H9 (cell line): ENCODE data around the gene CHMP6. TPM values are rescaled to one million over a fixed set of nuclear protein-coding genes. Genes with fewer than 3 reads are reported as not detected.

ENCODE experiments used
- DNase-seq: peaks from one replicate; pipeline ENCODE4 v3.0.0-alpha.2; 2017
- H2AFZ ChIP-seq: one replicate; pipeline ENCODE4 v1.6.1; 2013; ENCODE audit warnings: mild to moderate bottlenecking, low read length, control low read depth, moderate library complexity
- H2AK5ac ChIP-seq: 2 replicates; pipeline ENCODE4 v1.6.1; 2013; ENCODE audit warnings: low read length, control low read depth, mixed read lengths; ENCODE audit not compliant: insufficient read length
- H2BK120ac ChIP-seq: one replicate; pipeline ENCODE4 v1.6.1; 2013; ENCODE audit warnings: low read depth, mild to moderate bottlenecking, low read length, control low read depth, inconsistent platforms; ENCODE audit not compliant: poor library complexity, severe bottlenecking
- H2BK12ac ChIP-seq: 2 replicates; pipeline ENCODE4 v1.6.1; 2013; ENCODE audit warnings: low read length, control low read depth, mixed read lengths, low read depth; ENCODE audit not compliant: insufficient read length
- H2BK15ac ChIP-seq: 2 replicates; pipeline ENCODE4 v1.6.1; 2013; ENCODE audit warnings: low read depth, low read length, control low read depth
- H2BK20ac ChIP-seq: one replicate; pipeline ENCODE4 v1.6.1; 2013; ENCODE audit warnings: low read depth, mild to moderate bottlenecking, low read length, control low read depth, inconsistent platforms; ENCODE audit not compliant: poor library complexity, severe bottlenecking
- H2BK5ac ChIP-seq: 2 replicates; pipeline ENCODE4 v1.6.1; 2013; ENCODE audit warnings: low read length, control low read depth, mixed read lengths; ENCODE audit not compliant: insufficient read length
- H3K14ac ChIP-seq: 2 replicates; pipeline ENCODE4 v1.6.1; 2013; ENCODE audit warnings: low read length, control low read depth; ENCODE audit not compliant: insufficient read depth
- H3K18ac ChIP-seq: 2 replicates; pipeline ENCODE4 v1.6.1; 2013; ENCODE audit warnings: low read depth, mild to moderate bottlenecking, mixed read lengths, low read length, control low read depth; ENCODE audit not compliant: insufficient read length
- H3K23ac ChIP-seq: 2 replicates; pipeline ENCODE4 v1.6.1; 2013; ENCODE audit warnings: low read length, control low read depth, mixed read lengths, low read depth; ENCODE audit not compliant: insufficient read length
- H3K23me2 ChIP-seq: 2 replicates; pipeline ENCODE4 v1.6.1; 2013; ENCODE audit warnings: low read depth, mild to moderate bottlenecking, mixed read lengths, low read length, control low read depth; ENCODE audit not compliant: insufficient read length, poor library complexity, severe bottlenecking
- H3K27ac ChIP-seq: 2 replicates; pipeline ENCODE4 v1.5.1; 2013; ENCODE audit warnings: low read length, control low read depth, mixed read lengths, low read depth; ENCODE audit not compliant: insufficient read length
- H3K27me3 ChIP-seq: 2 replicates; pipeline ENCODE4 v1.6.1; 2013; ENCODE audit warnings: low read length, control low read depth, inconsistent platforms; ENCODE audit not compliant: insufficient read depth
- H3K4ac ChIP-seq: 2 replicates; pipeline ENCODE4 v1.6.1; 2013; ENCODE audit warnings: low read depth, mild to moderate bottlenecking, control low read depth, inconsistent platforms, low read length, moderate library complexity
- H3K4me1 ChIP-seq: 2 replicates; pipeline ENCODE4 v1.6.1; 2013; ENCODE audit warnings: low read length, control low read depth, inconsistent platforms; ENCODE audit not compliant: insufficient read depth
- H3K4me2 ChIP-seq: 2 replicates; pipeline ENCODE4 v1.6.1; 2013; ENCODE audit warnings: low read length, control low read depth, mixed read lengths; ENCODE audit not compliant: insufficient read length, insufficient read depth
- H3K56ac ChIP-seq: 2 replicates; pipeline ENCODE4 v1.6.1; 2013; ENCODE audit warnings: low read depth, mild to moderate bottlenecking, mixed read lengths, low read length, control low read depth; ENCODE audit not compliant: insufficient read length
- H3K79me1 ChIP-seq: 2 replicates; pipeline ENCODE4 v1.6.1; 2013; ENCODE audit warnings: low read depth, mild to moderate bottlenecking, moderate library complexity, low read length, control low read depth, inconsistent platforms; ENCODE audit not compliant: insufficient read depth, poor library complexity, severe bottlenecking
- H3K79me2 ChIP-seq: 2 replicates; pipeline ENCODE4 v1.6.1; 2013; ENCODE audit warnings: low read length, control low read depth, inconsistent platforms; ENCODE audit not compliant: insufficient read depth
- H3K9ac ChIP-seq: 2 replicates; pipeline ENCODE4 v1.6.1; 2013; ENCODE audit warnings: low read length, control low read depth, mixed read lengths; ENCODE audit not compliant: insufficient read length; ENCODE audit errors: extremely low read depth
- H3K9me3 ChIP-seq: one replicate; pipeline ENCODE4 v1.6.1; 2013; ENCODE audit warnings: low read depth, low read length, inconsistent platforms; ENCODE audit not compliant: control insufficient read depth
- H3T11ph ChIP-seq: one replicate; pipeline ENCODE4 v1.6.1; 2013; ENCODE audit warnings: mild to moderate bottlenecking, low read length, control low read depth, inconsistent platforms
- H4K20me1 ChIP-seq: one replicate; pipeline ENCODE4 v1.6.1; 2013; ENCODE audit not compliant: control insufficient read depth, insufficient read length, insufficient read depth
- H4K5ac ChIP-seq: 2 replicates; pipeline ENCODE4 v1.6.1; 2013; ENCODE audit warnings: low read depth, mild to moderate bottlenecking, mixed read lengths, low read length, control low read depth; ENCODE audit not compliant: insufficient read length
- H4K8ac ChIP-seq: replicated peaks from 2 replicates; pipeline ENCODE4 v1.6.1; 2013; ENCODE audit warnings: low read length, control low read depth, mixed read lengths, low read depth; ENCODE audit not compliant: insufficient read length
- H4K91ac ChIP-seq: 2 replicates; pipeline ENCODE4 v1.6.1; 2013; ENCODE audit warnings: low read depth, mild to moderate bottlenecking, moderate library complexity, mixed read lengths, low read length, control low read depth; ENCODE audit not compliant: insufficient read length
- H3K27ac Mint-ChIP-seq, 3 experiments: 2 replicates in 2 of 3; 3 replicates in 1 of 3; pipeline ENCODE4 v1.8.0; 2020 to 2021; ENCODE audit warnings: mixed read lengths in 3 of 3, mild to moderate bottlenecking in 1 of 3, moderate library complexity in 1 of 3
- H3K27me3 Mint-ChIP-seq: 2 replicates; pipeline ENCODE4 v1.8.0; 2021; ENCODE audit warnings: low read depth, mild to moderate bottlenecking, moderate library complexity, mixed read lengths
- H3K36me3 Mint-ChIP-seq, 3 experiments: 2 replicates in 2 of 3; 3 replicates in 1 of 3; pipeline ENCODE4 v1.8.0; 2020 to 2021; ENCODE audit warnings: low read depth in 3 of 3, mixed read lengths in 3 of 3; ENCODE audit not compliant: insufficient read depth in 1 of 3
- H3K4me1 Mint-ChIP-seq, 2 experiments: 2 replicates each; pipeline ENCODE4 v1.8.0; 2020; ENCODE audit warnings: mixed read lengths in 2 of 2
- H3K4me3 Mint-ChIP-seq, 2 experiments: 2 replicates in 1 of 2; 3 replicates in 1 of 2; pipeline ENCODE4 v1.8.0; 2020 to 2021; ENCODE audit warnings: mild to moderate bottlenecking in 2 of 2, mixed read lengths in 2 of 2, moderate library complexity in 1 of 2
- H3K9me3 Mint-ChIP-seq, 2 experiments: 2 replicates in 1 of 2; 3 replicates in 1 of 2; pipeline ENCODE4 v1.8.0; 2020; ENCODE audit warnings: mild to moderate bottlenecking in 2 of 2, mixed read lengths in 2 of 2, moderate library complexity in 1 of 2
- WGBS: extraction: QIAGEN DNeasy Blood & Tissue Kit; methylation state at CpG from one replicate; pipeline ENCODE4 v1.1.7; 2013; ENCODE audit warnings: missing lambda C conversion rate, low lambda C conversion rate, mixed read lengths; ENCODE audit not compliant: insufficient read length; ENCODE audit errors: extremely low coverage; 5-methylcytosine and 5-hydroxymethylcytosine counted together
- long read RNA-seq: library from polyadenylated mRNA; unstranded; transcript quantifications from one replicate; pipeline ENCODE4 v2.0.0, GENCODE V29; 2020
- total RNA-seq: library from RNA; stranded (reverse); gene quantifications from 2 replicates; pipeline ENCODE4 v1.2.1, GENCODE V29; 2021
- TF ChIP-seq, protein P1 (sequence below): fragments of 200-600 bp; sonication (generic); conservative IDR thresholded peaks from 3 replicates; pipeline ENCODE4 v1.8.0; 2021; ENCODE audit warnings: antibody characterized with exemption, mild to moderate bottlenecking

The CHMP6 gene
- total RNA-seq = 23.4 and 25.0 TPM in 2 replicates
- long read RNA-seq, transcript CHMP6-201 (8 exons, 1,664 nt) = major isoform, 339 of 355 reads
- long read RNA-seq, partial matches to known transcripts = 5 of 355 reads
- long read RNA-seq, other reads (novel, unspliced or antisense) = 11 of 355 reads

- no CpG with 5 or more reads among the region's 66 CpGs for WGBS
- Histone ChIP-seq H4K20me1 (no peaks in the 10 kb centered on the region), H3K9me3 (no peaks in the 10 kb centered on the region)
Observed at GRCh38 chr17:80991645-80992076, at the start of gene CHMP6. Gene CHMP6, plus strand, starts transcription at chr17:80991841. Its CDS starts 78 bp downstream, at chr17:80991919.

More at GRCh38 chr17:80991645-80992076, at the start of gene CHMP6:
- H2BK120ac ChIP-seq = no peak within 1 kb of the TSS
- H4K8ac ChIP-seq = no peak within 1 kb of the TSS
- H3K23me2 ChIP-seq = peaks cover 10% of the 10 kb centered on the region
- H3K27me3 ChIP-seq = no peaks in the 10 kb centered on the region
- H3K18ac ChIP-seq = no peak within 1 kb of the TSS
- H3K56ac ChIP-seq = no peak within 1 kb of the TSS
- peak within 1 kb of the TSS; percentile 60 for H3K4me2 ChIP-seq
- H3K23ac ChIP-seq = no peak within 1 kb of the TSS
- Mint-ChIP-seq H3K27ac (no peak within 1 kb of the TSS), H3K4me1 (peaks cover 8 to 14% of the 10 kb centered on the region in 2 experiments), H3K4me3 (peak within 1 kb of the TSS; percentile 65 to 78), H3K27me3 (peaks cover 33% of the 10 kb centered on the region), H3K36me3 (peaks cover 5 to 16% (median 15%) of the 10 kb centered on the region in 3 experiments; a peak in 6 of 7 replicates), H3K9me3 (no peaks in the 10 kb centered on the region)
- H4K91ac ChIP-seq = no peak within 1 kb of the TSS
- H2AK5ac ChIP-seq = no peak within 1 kb of the TSS
- H3K14ac ChIP-seq = no peak within 1 kb of the TSS
- peak; percentile 77 for DNase-seq
- H2BK20ac ChIP-seq = no peak within 1 kb of the TSS
- no peak within 1 kb of the TSS for H2AFZ ChIP-seq
- TF ChIP-seq, protein P1, sequence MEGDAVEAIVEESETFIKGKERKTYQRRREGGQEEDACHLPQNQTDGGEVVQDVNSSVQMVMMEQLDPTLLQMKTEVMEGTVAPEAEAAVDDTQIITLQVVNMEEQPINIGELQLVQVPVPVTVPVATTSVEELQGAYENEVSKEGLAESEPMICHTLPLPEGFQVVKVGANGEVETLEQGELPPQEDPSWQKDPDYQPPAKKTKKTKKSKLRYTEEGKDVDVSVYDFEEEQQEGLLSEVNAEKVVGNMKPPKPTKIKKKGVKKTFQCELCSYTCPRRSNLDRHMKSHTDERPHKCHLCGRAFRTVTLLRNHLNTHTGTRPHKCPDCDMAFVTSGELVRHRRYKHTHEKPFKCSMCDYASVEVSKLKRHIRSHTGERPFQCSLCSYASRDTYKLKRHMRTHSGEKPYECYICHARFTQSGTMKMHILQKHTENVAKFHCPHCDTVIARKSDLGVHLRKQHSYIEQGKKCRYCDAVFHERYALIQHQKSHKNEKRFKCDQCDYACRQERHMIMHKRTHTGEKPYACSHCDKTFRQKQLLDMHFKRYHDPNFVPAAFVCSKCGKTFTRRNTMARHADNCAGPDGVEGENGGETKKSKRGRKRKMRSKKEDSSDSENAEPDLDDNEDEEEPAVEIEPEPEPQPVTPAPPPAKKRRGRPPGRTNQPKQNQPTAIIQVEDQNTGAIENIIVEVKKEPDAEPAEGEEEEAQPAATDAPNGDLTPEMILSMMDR = no peak; the same call in 2 of the 3 replicates
- H3K79me2 ChIP-seq = no peaks in the 10 kb centered on the region
- peak within 1 kb of the TSS; percentile 10 for H3K9ac ChIP-seq
- no peak within 1 kb of the TSS for H3T11ph ChIP-seq
- no peak within 1 kb of the TSS for H2BK12ac ChIP-seq
- no peaks in the 10 kb centered on the region for H3K4me1 ChIP-seq
- H3K79me1 ChIP-seq = no peaks in the 10 kb centered on the region
- H2BK15ac ChIP-seq = no peak within 1 kb of the TSS
- no peak within 1 kb of the TSS for H4K5ac ChIP-seq
- no peak within 1 kb of the TSS for H2BK5ac ChIP-seq
- H3K4ac ChIP-seq = no peak within 1 kb of the TSS
- no peak within 1 kb of the TSS for H3K27ac ChIP-seq
